GM12878 (cell line): Measurements from ENCODE around the gene IFT88. TPM values are rescaled to one million over a fixed set of nuclear protein-coding genes. Genes with fewer than 3 reads are reported as not detected.

Experiments used
- ATAC-seq: fragments of 200-7000 bp; cut with Tn5 transposase; 3 replicates; pipeline ENCODE4 v1.9.1; 2020; ENCODE audit warnings: mild to moderate bottlenecking, moderate library complexity
- BruUV-seq: library from RNA; stranded (reverse); fragments of 400-500 nt; replicated peaks from 2 replicates; lab custom pipeline; 2021; lab: Mats Ljungman, UMichigan
- CTCF ChIA-PET: fragments of 300-600 bp; sonication (Branson Sonifier 250); formaldehyde crosslinking; extraction: SDS; loops from one replicate; lab custom pipeline; 2021; ENCODE audit warnings: inconsistent platforms; lab: Yijun Ruan, JAX
- POLR2A ChIA-PET: fragments of 350-600 bp; formaldehyde crosslinking; extraction: SDS; loops from one replicate; lab custom pipeline; 2021; ENCODE audit warnings: inconsistent platforms; lab: Charles Lee
- RAD21 ChIA-PET: fragments of 300-600 bp; sonication (Branson Sonifier 250); formaldehyde crosslinking; loops from one replicate; lab custom pipeline; 2023; ENCODE audit warnings: antibody characterized with exemption; ENCODE audit not compliant: unreplicated experiment; lab: Charles Lee
- SMC1A ChIA-PET: fragments of 300-600 bp; sonication (Branson Sonifier 250); formaldehyde crosslinking; loops from one replicate; lab custom pipeline; 2023; ENCODE audit not compliant: unreplicated experiment, uncharacterized antibody; lab: Charles Lee
- DNase-seq: peaks from one replicate; pipeline ENCODE4 v3.0.0-alpha.2; 2011; ENCODE audit warnings: low read depth, low spot score
- FAIRE-seq: peaks from 3 replicates; lab custom pipeline; 2011; peaks lifted over from hg19 to GRCh38; lab: Jason Lieb, UNC
- H2AFZ ChIP-seq: 2 replicates; pipeline ENCODE4 v1.6.0; 2011; ENCODE audit warnings: low read depth, low read length, control low read depth; ENCODE audit not compliant: control insufficient read depth
- H3K27ac ChIP-seq: 2 replicates; pipeline ENCODE4 v1.5.1; 2011; ENCODE audit warnings: control low read depth; ENCODE audit not compliant: control insufficient read depth, insufficient read depth
- H3K27me3 ChIP-seq, 2 experiments: replicated peaks in 1 of 2; 2 replicates each; pipeline versions ENCODE4 v1.6.0 to v1.6.1; 2011; ENCODE audit warnings: low read length in 1 of 2; ENCODE audit not compliant: control insufficient read depth in 2 of 2, insufficient read depth in 2 of 2
- H3K36me3 ChIP-seq, 2 experiments: 2 replicates each; pipeline ENCODE4 v1.5.1; 2011; ENCODE audit warnings: low read length in 1 of 2; ENCODE audit not compliant: control insufficient read depth in 2 of 2, insufficient read depth in 2 of 2
- H3K4me1 ChIP-seq: 2 replicates; pipeline ENCODE4 v1.6.1; 2011; ENCODE audit warnings: mild to moderate bottlenecking, low read length, moderate library complexity, mixed read lengths; ENCODE audit not compliant: control insufficient read depth, insufficient read depth
- H3K4me2 ChIP-seq: 2 replicates; pipeline ENCODE4 v1.6.0; 2011; ENCODE audit warnings: control low read depth; ENCODE audit not compliant: control insufficient read depth, insufficient read depth
- H3K4me3 ChIP-seq: fragments of 200-600 bp; sonication (generic); 2 replicates; pipeline ENCODE4 v1.5.1; 2016
- H3K79me2 ChIP-seq: 2 replicates; pipeline ENCODE4 v1.6.0; 2011; ENCODE audit warnings: low read length; ENCODE audit not compliant: control insufficient read depth, insufficient read depth
- H3K9ac ChIP-seq: 2 replicates; pipeline ENCODE4 v1.8.0; 2011; ENCODE audit warnings: low read length, control low read depth, mixed read lengths; ENCODE audit not compliant: control insufficient read depth, insufficient read depth
- H3K9me3 ChIP-seq: replicated peaks from 3 replicates; pipeline ENCODE4 v1.5.1; 2011; ENCODE audit warnings: mild to moderate bottlenecking, low read length; ENCODE audit not compliant: control insufficient read depth, insufficient read depth
- H4K20me1 ChIP-seq: 2 replicates; pipeline ENCODE4 v1.6.0; 2011; ENCODE audit not compliant: control insufficient read depth, insufficient read depth
- CBFB ChIP-seq: IDR thresholded peaks from 2 replicates; pipeline ENCODE4 v1.6.1; 2016; ENCODE audit warnings: antibody characterized with exemption, low read depth
- CBX5 ChIP-seq: sonication (generic); IDR thresholded peaks from 2 replicates; pipeline ENCODE4 v1.6.1; 2016; ENCODE audit warnings: low read depth, moderate library complexity, mild to moderate bottlenecking, inconsistent platforms
- FOS ChIP-seq: IDR thresholded peaks from 3 replicates; pipeline ENCODE4 v1.6.1; 2011; ENCODE audit warnings: borderline replicate concordance; ENCODE audit not compliant: insufficient read length; ENCODE audit errors: extremely low read depth
- GATAD2B ChIP-seq: fragments of 450-650 bp; conservative IDR thresholded peaks from 2 replicates; pipeline ENCODE4 v1.6.1; 2017; ENCODE audit warnings: low read depth, mild to moderate bottlenecking, moderate library complexity
- HDAC2 ChIP-seq: fragments of 200-600 bp; sonication (generic); IDR thresholded peaks from 2 replicates; pipeline ENCODE4 v1.6.1; 2017
- HDGF ChIP-seq: fragments of 450-650 bp; IDR thresholded peaks from 2 replicates; pipeline ENCODE4 v1.6.1; 2016; ENCODE audit warnings: antibody characterized with exemption
- JUNB ChIP-seq: IDR thresholded peaks from 2 replicates; pipeline ENCODE4 v1.6.1; 2016; ENCODE audit warnings: antibody characterized with exemption, mild to moderate bottlenecking
- MTA2 ChIP-seq: fragments of 450-650 bp; IDR thresholded peaks from 2 replicates; pipeline ENCODE4 v1.6.1; 2016; ENCODE audit warnings: low read depth, mild to moderate bottlenecking, moderate library complexity
- MXI1 ChIP-seq: fragments of 150-350 bp; IDR thresholded peaks from 2 replicates; pipeline ENCODE4 v1.6.1; 2011; ENCODE audit warnings: low read depth, mild to moderate bottlenecking, inconsistent platforms, low read length, improper control_type of control experiment
- NFXL1 ChIP-seq: fragments of 450-650 bp; IDR thresholded peaks from 2 replicates; pipeline ENCODE4 v1.6.1; 2017; ENCODE audit warnings: antibody characterized with exemption, mild to moderate bottlenecking, borderline replicate concordance
- NFYA ChIP-seq: IDR thresholded peaks from 2 replicates; pipeline ENCODE4 v1.6.1; 2011; ENCODE audit warnings: low read depth, mild to moderate bottlenecking, low read length, improper control_type of control experiment, borderline replicate concordance
- POLR2AphosphoS5 ChIP-seq: IDR thresholded peaks from 2 replicates; pipeline ENCODE4 v1.6.1; 2011; ENCODE audit warnings: mild to moderate bottlenecking, low read length, inconsistent platforms
- SIX5 ChIP-seq: IDR thresholded peaks from 2 replicates; pipeline ENCODE4 v1.6.1; 2011; ENCODE audit warnings: mild to moderate bottlenecking, low read depth, low read length, moderate library complexity; ENCODE audit not compliant: severe bottlenecking
- STAT3 ChIP-seq: IDR thresholded peaks from 2 replicates; pipeline ENCODE4 v1.6.1; 2011; ENCODE audit warnings: low read depth, low read length, improper control_type of control experiment
- TCF12 ChIP-seq: IDR thresholded peaks from 2 replicates; pipeline ENCODE4 v1.6.1; 2011; ENCODE audit warnings: low read depth, mild to moderate bottlenecking, low read length
- YBX1 ChIP-seq: fragments of 450-650 bp; IDR thresholded peaks from 2 replicates; pipeline ENCODE4 v1.6.1; 2016; ENCODE audit warnings: antibody characterized with exemption
- ZNF217 ChIP-seq: fragments of 450-650 bp; IDR thresholded peaks from 2 replicates; pipeline ENCODE4 v1.6.1; 2017; ENCODE audit warnings: antibody characterized with exemption, mild to moderate bottlenecking
- ZNF274 ChIP-seq: IDR thresholded peaks from one replicate; pipeline ENCODE4 v1.8.0; 2011; ENCODE audit not compliant: insufficient read length, insufficient read depth
- WGBS: methylation state at CpG from one replicate; pipeline ENCODE4 v1.1.6; 2016; ENCODE audit warnings: low lambda C conversion rate; ENCODE audit not compliant: insufficient replicate concordance, insufficient coverage; ENCODE audit errors: missing lambda C conversion rate; 5-methylcytosine and 5-hydroxymethylcytosine counted together
- in situ Hi-C: fragments of 300-500 bp; cut with MboI; formaldehyde crosslinking; loops from 9 replicates; pipeline ENCODE4 v1.14.3; 2018; ENCODE audit warnings: mixed read lengths
- intact Hi-C: fragments of 100-400 bp; cut with micrococcal nuclease; formaldehyde crosslinking; loops from one replicate; pipeline ENCODE4 v1.14.2; 2022; ENCODE audit not compliant: unreplicated experiment
- polyA plus RNA-seq, 11 experiments: library from polyadenylated mRNA; depleted of rRNA in 4 of 11; unstranded in 6 of 11; stranded (reverse) in 5 of 11; fragments of >200 nt; fragmentation: Nextera tagmentation in 4 of 11; fragmentation: Illumina TruSeq in 1 of 11; extraction: Ambion mirVana in 4 of 11; extraction: Trizol in 1 of 11; gene quantifications; 1 replicate in 1 of 11; 2 replicates in 10 of 11; pipeline versions ENCODE4 v1.2.1 to v1.2.3, GENCODE V29; 2011 to 2016; ENCODE audit warnings: inconsistent platforms in 2 of 11, missing spikeins in 2 of 11, low read depth in 1 of 11
- total RNA-seq, 4 experiments: library from RNA; depleted of rRNA in 3 of 4; stranded (reverse); fragments of >200 nt in 3 of 4; fragmentation: Illumina TruSeq in 1 of 4; extraction: Trizol in 1 of 4; gene quantifications; 2 replicates each; pipeline versions ENCODE4 v1.2.1 to v1.2.3, GENCODE V29; 2013 to 2021
- TF ChIP-seq, protein P1 (sequence below): IDR thresholded peaks from 2 replicates; pipeline ENCODE4 v1.6.1; 2011; ENCODE audit warnings: low read depth, low read length, improper control_type of control experiment, borderline replicate concordance
- TF ChIP-seq, protein P2 (sequence below): IDR thresholded peaks from 2 replicates; pipeline ENCODE4 v1.6.1; 2011; ENCODE audit warnings: low read depth, mild to moderate bottlenecking, low read length, moderate library complexity, borderline replicate concordance; ENCODE audit errors: extremely low read depth
- TF ChIP-seq, protein P3 (sequence below): fragments of 150-350 bp; IDR thresholded peaks from 2 replicates; pipeline ENCODE4 v1.6.1; 2016; ENCODE audit warnings: low read depth, low read length

The IFT88 gene
- total and polyA plus RNA-seq, 10 of the 15 experiments (the other 5 are each of a cell fraction or from before 2014, with no cell fraction given) = 2.9 to 5.6 (median 4.1) TPM

DNA sequence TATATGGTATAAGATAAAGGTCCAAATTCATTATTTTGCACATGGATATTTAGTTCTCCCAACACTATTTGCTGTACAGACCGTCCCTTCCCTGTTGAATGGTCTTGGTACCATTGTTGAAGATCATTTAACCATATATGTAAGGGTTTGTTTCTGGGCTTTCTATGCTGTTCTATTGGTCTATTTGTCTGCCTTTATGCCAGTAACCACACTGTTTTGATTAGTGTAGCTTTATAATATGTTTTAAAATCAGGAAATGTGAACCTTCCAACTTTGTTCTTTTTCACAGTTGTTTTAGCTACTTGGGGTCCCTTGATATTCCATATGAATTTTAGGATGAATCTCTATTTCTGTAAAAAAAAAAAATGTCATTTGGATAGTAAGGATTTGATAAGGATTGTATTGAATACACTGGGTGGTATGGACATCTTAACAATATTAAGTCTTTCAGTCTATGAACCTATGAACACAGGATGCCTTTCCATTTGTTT is 16.9 kb downstream of the IFT88 start (continued):
- TF ChIP-seq, protein P1, sequence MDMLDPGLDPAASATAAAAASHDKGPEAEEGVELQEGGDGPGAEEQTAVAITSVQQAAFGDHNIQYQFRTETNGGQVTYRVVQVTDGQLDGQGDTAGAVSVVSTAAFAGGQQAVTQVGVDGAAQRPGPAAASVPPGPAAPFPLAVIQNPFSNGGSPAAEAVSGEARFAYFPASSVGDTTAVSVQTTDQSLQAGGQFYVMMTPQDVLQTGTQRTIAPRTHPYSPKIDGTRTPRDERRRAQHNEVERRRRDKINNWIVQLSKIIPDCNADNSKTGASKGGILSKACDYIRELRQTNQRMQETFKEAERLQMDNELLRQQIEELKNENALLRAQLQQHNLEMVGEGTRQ = no peak
- no peak for TF ChIP-seq HDAC2
- TF ChIP-seq SIX5 = no peak
- no peak for TF ChIP-seq NFYA
- no peak for TF ChIP-seq ZNF217
- no peak for TF ChIP-seq NFXL1
- TF ChIP-seq STAT3 = no peak
- TF ChIP-seq MXI1 = no peak
- no peak for TF ChIP-seq FOS
- TF ChIP-seq GATAD2B = no peak
- TF ChIP-seq POLR2AphosphoS5 = no peak
- TF ChIP-seq, all 136 proteins: peak for 0

DNA sequence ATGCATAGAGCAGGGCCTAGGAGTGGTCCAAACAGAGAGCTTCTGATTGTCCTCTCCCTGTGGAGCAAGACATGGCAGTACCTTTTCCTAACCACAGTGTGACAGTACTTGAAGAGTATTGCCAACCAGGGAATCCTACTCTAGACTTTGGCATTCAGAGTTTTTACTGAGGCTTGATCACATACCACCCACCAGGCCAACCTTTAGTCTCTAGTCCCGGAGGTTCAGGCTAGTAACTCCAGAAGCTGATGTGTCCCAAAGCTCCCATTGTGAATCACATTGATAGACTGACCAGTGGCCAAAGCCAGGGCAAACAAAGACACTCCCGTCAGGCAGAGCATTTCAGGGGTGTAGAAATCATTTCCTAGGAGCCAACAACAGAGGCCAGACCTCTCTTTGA is 18.4 kb downstream of the IFT88 start:
- no peak overlapping the region for H3K4me2 ChIP-seq
- no peaks in the 10 kb centered on the region for H3K27me3 ChIP-seq
- H2AFZ ChIP-seq = no peak overlapping the region
- intact Hi-C loops (no loop called here), in situ Hi-C loops (no loop called here)
- CTCF ChIA-PET = no interaction called here
- BruUV-seq = no TSS peak
- 63% methylated on average over 2 of the region's 2 CpGs for WGBS
- SMC1A ChIA-PET = no interaction called here
- POLR2A ChIA-PET = no interaction called here
- DNase-seq (no peak), FAIRE-seq (no peak), ATAC-seq (no peak)
- no peak overlapping the region for H3K27ac ChIP-seq
- H4K20me1 ChIP-seq = no peaks in the 10 kb centered on the region
- H3K79me2 ChIP-seq = no peaks in the 10 kb centered on the region
- H3K9me3 ChIP-seq = peaks cover 1% of the 10 kb centered on the region; the same call in 2 of the 3 replicates
- no peaks in the 10 kb centered on the region for H3K4me1 ChIP-seq
- RAD21 ChIA-PET = no interaction called here
- H3K36me3 ChIP-seq = no peaks in the 10 kb centered on the region
- H3K9ac ChIP-seq = no peak overlapping the region
- H3K4me3 ChIP-seq = no peak overlapping the region
- no peak for TF ChIP-seq CBFB
- no peak for TF ChIP-seq CBX5
- no peak for TF ChIP-seq ZNF274
- no peak for TF ChIP-seq TCF12
- TF ChIP-seq NFYA = no peak
- TF ChIP-seq, protein P2, sequence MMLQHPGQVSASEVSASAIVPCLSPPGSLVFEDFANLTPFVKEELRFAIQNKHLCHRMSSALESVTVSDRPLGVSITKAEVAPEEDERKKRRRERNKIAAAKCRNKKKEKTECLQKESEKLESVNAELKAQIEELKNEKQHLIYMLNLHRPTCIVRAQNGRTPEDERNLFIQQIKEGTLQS = no peak
- no peak for TF ChIP-seq YBX1
- no peak for TF ChIP-seq MTA2
- TF ChIP-seq JUNB = no peak
- TF ChIP-seq MXI1 = no peak
- TF ChIP-seq HDGF = no peak
- TF ChIP-seq, protein P3, sequence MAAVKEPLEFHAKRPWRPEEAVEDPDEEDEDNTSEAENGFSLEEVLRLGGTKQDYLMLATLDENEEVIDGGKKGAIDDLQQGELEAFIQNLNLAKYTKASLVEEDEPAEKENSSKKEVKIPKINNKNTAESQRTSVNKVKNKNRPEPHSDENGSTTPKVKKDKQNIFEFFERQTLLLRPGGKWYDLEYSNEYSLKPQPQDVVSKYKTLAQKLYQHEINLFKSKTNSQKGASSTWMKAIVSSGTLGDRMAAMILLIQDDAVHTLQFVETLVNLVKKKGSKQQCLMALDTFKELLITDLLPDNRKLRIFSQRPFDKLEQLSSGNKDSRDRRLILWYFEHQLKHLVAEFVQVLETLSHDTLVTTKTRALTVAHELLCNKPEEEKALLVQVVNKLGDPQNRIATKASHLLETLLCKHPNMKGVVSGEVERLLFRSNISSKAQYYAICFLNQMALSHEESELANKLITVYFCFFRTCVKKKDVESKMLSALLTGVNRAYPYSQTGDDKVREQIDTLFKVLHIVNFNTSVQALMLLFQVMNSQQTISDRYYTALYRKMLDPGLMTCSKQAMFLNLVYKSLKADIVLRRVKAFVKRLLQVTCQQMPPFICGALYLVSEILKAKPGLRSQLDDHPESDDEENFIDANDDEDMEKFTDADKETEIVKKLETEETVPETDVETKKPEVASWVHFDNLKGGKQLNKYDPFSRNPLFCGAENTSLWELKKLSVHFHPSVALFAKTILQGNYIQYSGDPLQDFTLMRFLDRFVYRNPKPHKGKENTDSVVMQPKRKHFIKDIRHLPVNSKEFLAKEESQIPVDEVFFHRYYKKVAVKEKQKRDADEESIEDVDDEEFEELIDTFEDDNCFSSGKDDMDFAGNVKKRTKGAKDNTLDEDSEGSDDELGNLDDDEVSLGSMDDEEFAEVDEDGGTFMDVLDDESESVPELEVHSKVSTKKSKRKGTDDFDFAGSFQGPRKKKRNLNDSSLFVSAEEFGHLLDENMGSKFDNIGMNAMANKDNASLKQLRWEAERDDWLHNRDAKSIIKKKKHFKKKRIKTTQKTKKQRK = no peak
